M059J (cell line): ENCODE results near the gene TXNRD2. TPM values are rescaled to one million over a fixed set of nuclear protein-coding genes. Genes with fewer than 3 reads are reported as not detected.
A peak's percentile ranks its signal among the peaks of the same experiment; 100 is the strongest.

ENCODE experiments used
- DNase-seq: peaks from one replicate; pipeline ENCODE4 v3.0.0-alpha.2; 2012; ENCODE audit warnings: low read depth
- total RNA-seq: library from RNA; depleted of rRNA; stranded (reverse); fragments of >200 nt; shearing (Covaris generic); gene quantifications from 2 replicates; pipeline ENCODE4 v1.2.3, GENCODE V29; 2014; rRNA removed

TXNRD2 gene
- total RNA-seq: 20.7 and 21.8 TPM in 2 replicates

DNA sequence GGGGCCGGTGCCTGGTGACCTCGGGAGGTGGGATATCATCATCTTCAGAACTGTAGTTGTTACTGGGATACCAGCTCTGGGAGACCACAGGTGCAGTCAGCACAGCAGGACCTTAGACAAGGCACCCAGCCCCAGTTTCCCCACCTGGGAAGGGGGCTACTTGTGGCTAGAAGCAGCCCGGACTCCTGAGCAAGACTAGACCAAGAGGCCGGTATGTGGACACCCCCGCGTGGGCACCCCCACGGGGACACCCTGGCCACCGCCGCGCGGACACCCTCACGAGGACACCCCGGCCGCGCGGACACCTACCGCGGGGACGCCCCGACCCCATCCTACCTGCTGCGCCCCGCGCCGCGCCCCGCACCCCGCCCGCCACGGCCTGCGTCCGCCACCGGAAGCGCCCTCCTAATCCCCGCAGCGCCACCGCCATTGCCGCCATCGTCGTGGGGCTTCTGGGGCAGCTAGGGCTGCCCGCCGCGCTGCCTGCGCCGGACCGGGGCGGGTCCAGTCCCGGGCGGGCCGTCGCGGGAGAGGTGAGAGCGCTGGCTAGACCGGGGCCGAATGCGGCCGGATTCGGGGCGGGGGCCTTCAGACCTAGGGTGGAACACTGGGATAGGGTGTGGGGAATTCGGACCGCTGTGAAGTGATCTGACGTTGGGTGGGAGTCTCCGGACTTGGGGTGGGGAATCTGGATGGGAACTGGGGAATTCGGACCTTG lies at the start of gene TXNRD2, which contains the start of gene COMT:
Gene TXNRD2, minus strand, starts transcription at position 454 of the 718 bp plus-strand sequence. Its CDS starts 15 bp downstream, at position 439.
Gene COMT, plus strand, starts transcription at position 408 of the 718 bp plus-strand sequence. CDS start 20,755 bp downstream, outside the sequence.
- DNase-seq: peak; percentile 66

DNA sequence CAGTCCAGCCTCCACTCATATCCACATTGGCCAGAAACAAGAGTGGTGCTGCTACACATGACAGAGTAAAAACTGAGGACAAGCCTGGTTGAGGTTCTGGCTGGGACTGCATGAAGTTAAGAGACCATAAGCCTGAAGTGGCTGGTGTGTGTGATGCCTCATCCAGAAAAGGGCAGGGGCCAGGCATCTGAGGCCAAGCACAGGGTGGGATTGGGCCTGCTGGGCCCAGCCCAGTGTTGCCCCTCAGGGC lies 49.7 kb upstream of the TXNRD2 start:
- DNase-seq: no peak

DNA sequence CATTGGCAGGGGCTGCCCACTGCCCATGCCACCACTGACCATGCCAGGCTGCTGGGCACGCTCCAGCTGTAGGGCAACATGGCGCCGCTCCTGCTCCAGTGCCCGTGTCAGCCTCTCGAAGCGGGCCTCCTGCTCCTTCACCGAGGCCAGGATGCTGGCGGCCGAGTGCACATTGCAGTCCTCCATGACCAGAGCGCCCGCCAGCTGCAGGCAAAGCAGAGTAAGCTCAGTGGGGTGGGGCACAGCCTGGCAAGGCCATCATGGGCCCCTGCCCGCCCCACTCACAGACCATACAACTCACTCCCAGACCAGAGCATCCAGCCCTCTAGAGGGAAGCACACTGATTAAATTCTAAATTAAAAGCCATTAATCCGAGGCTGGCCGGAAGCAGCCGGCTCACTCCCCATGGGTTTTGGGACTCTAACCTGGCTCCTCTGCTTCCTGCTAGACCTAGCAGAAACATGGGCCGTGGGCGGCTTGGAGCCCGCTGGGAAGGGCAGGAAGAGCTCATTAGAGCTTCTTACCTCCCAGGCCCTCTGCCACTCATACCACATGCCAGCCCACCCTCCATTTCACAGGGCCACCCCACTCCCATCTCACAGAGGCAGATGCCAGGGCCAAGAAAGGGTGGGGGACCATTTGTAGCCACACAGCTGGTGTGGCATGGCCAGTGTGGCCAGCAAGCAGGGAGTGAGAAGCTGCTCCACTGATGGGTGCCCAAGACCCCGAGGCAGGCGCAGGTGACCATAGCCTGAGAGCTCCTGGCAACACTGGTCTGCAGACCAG lies 49.2 kb upstream of the TXNRD2 start:
- no peak for DNase-seq

DNA sequence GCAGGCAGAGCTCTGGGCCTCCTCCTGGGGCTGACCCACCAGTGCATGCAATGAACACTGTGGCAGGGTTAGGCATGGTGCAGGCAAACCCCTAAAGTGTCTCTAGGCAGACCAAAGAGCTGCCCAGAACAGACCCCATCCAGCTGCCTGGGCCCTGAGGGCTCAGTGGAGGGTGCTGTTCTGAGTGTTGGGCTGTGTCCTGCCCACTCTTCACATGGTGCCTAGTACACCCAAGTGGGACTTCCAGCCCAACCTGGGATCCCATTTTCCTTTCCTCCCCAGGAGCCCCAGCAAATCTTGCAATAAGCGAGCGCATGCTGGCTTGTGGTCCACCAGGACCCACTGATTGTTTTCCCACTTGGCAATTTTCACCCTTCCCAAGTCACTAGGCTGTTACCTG lies 48.6 kb upstream of the TXNRD2 start:
- no peak for DNase-seq

DNA sequence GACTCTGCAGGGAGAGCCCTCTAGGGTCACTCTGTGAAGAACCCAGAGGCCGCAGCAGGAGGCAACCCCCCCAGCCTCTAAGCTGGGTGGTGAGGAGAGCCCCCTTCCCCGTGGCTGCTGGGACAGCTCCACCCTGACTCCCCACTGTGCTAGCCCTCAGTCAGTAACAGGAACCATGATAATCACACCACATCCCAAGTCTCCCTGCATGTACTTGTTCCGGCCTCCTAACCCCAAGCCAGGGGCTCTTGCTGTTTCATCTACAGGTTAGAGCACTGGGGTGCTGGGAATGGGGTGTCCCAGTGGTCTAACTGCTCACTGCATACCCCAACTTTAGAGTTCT lies 48.1 kb upstream of the TXNRD2 start:
- DNase-seq: no peak

DNA sequence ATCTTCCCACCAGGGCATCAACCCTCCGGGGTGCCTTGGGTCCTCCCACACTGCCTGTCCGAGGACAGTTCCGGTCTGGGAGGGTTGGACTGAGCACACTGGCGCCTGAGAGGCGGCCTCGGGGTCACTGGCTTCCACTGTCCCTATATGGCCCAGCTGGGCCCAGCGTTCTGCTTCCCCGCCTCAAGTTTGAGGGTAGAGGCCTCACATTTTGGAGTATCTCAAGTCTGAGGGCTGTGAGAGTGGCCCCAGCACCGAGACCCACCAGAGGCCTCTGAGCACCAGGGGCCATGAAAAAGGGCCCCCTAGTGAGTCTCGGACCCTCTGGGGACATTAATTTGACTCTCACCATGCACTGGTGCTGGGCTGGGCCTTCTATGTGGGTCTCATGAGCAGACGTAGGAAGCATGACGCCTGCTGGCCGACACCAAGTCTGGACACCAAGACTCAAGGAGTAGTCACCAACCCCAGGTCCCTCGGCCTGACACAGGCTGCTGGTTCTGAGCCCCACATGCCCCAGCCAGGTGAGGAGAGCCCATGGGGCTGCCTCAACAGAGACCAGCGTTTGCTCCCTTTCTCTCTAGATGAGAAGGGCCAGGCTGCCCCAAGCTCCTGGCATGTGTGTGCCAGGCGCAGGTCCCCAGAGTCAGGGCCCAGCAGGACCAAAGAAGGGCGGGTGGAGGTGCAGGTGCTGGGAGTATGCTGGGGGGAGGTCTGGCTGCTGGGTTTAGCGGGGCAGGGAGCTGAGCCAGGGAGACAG lies 47.5 kb upstream of the TXNRD2 start:
- DNase-seq: no peak

DNA sequence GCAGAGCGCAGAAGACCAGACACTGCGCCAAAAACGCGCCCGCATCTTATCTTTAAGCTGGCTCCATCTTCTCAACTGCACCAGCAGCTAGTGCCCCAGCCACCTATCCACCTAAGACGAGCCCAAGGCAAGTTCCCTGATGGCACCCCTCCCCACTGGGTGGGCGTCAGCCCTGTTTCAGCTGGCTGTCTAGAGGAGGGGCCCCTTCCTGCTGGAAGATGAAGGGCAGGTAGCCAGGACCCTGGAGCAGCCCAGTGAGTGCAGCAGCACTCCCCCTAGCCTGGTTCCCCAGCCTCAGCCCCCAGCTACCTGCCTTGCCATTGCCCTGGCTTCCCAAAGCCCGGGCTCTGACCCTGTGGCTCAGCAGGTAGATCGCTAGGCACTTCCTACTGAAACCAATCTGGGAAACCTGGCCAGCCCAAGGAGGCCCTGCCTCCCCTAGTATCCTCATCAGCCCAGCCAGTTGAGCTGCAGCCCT lies 46.8 kb upstream of the TXNRD2 start:
- DNase-seq: no peak

DNA sequence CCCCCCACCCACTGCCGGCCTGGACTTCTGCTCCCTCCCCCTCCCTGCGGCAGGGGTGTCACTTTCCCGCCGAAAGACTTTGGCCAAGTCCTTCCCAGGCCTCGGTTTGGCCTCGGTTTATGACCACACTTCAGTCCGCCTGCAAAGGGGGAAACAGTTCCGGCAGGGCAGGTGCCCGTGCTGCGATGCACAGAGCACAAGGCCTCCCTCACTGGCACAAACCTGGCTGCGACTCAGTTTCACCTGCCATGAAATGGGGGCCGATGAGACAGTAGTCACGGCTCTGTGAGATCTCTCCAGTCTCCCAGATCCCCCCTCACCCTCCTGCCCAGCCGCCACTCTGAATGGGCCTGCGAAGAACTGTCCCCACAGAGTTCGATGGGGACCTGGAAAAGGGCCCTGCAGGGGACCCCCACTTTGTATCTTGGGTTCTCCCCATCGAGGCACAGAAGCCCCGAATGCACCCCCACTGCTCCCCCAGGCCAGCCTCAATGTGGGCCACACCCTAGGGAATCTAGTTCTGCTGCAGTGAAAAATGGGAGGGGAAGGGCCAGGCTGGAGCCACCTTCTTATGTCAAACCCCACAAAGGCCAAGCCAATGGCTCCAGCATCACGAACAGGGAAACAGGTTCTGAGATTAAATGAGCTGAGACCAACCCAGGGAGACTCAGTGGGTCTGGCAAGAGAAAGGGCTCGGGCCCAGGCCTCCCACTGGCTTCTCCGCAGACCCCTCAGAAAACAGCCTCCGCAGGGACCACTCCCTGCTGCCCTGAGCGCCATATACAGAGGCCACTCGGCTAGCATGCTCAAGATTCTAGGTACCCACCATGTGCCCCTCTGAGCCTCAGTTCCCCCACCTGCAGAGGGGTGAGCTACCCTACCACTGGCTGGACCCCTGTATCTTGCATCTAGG lies 46.0 kb upstream of the TXNRD2 start:
- no peak for DNase-seq

DNA sequence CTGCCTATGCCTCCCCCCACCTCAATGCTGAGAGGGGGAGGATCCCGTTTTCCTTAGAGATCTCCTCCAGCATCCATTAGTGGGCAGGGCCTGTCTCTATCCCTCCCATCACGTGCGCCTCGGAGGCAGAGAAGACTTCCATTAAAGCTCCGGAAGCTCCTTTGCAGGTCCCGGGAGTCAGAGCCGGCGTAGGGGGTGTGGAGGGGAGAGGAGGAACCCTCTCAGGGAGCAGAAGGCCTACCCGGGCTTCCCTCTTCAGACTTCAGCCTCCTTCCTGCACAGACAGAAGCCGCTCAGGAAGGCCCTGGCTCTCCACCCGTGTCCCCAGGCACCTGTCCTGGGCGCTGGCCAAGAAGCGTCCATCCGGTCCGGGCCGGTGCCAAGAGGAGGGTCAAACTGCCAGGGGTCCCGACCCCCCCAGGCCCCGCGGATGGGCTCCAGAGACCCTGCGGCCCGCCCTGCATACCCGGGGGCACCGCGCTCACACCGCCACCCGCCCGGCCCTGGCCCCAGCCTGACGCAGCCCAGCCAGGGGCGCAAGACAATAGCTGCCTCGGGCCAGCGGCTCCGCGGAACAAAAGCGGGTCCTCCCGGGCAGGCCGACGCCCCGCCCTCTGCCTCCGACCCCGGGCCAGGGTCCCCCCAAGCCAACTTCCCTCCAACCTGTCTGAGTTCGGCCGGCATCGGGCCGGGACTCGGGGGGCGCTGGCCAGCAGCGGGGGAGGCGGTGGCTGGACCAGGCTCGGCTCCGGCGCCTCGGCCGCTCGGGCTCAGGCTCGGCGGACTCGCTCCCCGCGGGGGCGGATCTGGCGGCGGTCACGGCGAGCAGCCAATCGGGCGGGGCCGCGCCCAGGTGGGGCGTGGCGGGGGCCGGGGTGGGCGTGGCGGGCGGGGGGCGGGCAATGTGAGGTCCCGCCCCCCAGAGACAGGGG lies 45.1 kb upstream of the TXNRD2 start:
- DNase-seq: peak; percentile 58

DNA sequence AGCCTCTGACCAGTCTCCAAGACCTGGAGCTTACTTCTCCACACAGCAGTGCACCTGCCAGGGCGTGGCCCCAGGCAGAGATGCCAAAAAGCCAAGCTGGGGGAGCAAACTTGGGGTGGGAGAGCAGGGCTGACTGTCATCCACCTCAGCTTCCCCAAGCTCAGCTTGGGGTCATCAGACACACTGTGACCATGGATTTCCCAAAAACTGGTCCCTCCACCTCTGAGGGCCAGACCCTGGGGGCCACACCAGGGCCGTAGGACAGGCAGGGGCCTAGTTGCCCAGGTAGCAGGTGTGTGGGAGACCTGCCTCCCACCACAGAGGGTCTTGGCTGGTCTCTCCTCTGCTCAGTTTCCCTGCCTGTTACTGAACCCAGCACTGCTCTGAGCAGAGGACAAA lies 44.4 kb upstream of the TXNRD2 start:
- no peak for DNase-seq

DNA sequence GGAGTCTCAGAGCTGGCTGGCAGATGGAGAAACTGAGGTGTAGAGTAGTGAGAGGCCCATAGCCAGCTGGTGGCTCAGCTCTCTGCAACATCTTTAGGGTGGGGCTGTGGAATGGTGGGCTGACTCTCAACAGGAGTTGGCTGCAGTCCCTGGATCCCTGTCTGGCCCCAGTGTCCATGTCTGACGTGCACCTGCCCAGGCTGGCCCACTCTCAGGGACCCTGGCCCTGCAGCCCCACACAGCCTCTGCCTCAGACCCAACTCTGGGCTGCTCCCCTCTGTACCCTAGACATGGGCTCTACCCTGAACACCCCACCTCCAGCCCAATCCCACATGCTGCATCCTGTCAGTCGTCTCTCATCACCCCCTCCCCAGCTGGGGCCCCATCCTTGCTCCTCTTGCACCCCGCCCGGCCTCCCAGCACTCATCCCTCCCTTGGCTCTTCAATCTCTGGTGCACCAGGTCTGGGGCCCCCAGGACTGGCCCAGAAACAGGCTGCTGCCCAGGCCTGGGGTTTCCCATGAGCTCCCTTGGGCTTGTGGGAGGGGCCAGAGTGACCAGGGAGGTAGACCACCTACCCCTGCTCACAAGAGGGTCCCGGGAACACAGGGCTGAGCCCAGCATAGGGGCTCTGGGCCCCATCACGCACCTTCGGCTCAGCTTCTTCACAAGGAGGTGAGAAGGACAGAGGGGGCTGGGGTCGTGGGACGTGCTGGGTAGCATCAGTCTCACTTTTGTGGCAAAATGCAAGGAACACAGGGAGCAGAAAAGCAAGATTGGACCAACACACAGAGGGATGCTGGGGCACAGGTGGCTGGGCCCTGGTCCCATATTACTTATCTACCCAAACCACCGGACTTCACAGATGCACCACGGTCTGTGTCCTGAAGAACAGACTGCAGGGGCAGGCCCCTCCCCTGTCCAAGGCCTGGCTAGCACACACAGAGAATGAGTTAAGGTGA lies 43.5 kb upstream of the TXNRD2 start:
- DNase-seq: no peak

DNA sequence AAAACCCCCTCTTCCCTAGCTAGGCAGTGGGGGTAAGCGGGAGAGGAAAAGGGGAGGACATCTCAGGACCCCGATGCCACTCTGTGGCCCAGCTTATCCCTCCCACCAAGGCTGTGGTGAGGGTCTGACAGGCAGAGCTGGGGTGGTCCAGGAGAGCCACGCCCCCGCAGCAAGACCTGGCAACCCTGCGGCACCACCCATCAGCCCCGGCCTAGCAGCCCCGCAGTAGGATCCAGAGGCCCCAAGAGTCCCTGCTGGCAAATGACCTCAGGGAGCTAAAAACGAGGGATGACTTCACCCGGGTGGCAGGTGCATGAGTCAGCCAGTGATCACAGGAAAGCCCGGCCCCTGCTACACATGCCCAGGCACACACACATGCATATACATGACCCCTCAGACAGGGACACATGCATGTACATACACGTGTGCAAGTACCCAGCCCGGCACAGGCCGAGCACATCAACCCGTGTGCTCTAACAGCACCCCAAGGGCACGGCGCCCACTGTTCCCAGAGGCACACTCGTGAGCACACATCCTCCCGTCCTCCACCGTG lies 42.7 kb upstream of the TXNRD2 start:
- DNase-seq: peak; percentile 77

DNA sequence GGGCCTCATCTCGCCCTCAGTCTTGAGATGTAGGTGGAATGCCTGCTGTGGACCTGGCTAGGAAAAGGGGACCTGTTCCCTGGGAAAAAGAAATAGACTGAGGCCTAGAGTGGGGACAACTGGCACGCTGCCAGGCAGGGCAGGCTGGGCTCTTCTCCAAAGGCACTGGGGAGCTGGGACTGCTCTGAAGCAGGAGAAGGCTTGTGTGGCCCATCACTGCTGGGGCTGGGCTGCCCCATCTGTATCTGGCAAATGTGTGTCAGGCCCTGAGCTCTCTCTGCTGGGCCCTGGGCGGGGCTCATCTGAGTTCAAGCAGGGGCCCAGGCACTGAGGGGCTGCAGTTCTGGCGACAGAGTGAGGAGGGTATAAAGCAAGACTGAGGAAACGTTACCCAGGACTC lies 42.1 kb upstream of the TXNRD2 start:
- DNase-seq: no peak

DNA sequence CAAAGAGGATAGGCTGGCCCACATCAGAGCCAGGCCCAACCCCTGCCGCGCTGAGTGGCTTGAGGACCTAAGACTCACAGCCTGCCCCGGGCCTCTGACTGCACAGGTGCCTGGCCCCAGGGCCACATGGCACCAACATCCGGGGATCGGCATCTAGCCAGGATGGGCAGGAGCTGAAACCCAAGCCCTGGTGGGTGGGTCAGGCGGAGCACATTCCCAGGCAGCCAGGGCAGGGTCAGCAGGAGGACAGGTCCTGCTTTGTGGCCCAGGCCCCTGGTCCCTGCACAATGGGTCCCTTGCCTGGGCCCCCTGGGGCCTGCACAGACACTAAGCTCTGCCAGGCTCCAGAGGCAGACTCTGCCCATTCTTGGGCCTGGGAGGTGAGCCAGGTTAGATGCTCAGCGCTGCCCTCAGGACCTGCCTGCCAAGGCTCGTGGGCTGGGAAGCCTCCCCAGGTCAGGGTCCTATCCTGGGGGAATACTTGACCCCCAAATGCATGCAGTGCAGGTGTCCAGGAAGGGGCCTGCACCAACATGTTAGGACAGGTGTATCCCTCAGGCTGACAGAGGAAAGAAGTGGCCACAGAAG lies 41.5 kb upstream of the TXNRD2 start:
- no peak for DNase-seq

DNA sequence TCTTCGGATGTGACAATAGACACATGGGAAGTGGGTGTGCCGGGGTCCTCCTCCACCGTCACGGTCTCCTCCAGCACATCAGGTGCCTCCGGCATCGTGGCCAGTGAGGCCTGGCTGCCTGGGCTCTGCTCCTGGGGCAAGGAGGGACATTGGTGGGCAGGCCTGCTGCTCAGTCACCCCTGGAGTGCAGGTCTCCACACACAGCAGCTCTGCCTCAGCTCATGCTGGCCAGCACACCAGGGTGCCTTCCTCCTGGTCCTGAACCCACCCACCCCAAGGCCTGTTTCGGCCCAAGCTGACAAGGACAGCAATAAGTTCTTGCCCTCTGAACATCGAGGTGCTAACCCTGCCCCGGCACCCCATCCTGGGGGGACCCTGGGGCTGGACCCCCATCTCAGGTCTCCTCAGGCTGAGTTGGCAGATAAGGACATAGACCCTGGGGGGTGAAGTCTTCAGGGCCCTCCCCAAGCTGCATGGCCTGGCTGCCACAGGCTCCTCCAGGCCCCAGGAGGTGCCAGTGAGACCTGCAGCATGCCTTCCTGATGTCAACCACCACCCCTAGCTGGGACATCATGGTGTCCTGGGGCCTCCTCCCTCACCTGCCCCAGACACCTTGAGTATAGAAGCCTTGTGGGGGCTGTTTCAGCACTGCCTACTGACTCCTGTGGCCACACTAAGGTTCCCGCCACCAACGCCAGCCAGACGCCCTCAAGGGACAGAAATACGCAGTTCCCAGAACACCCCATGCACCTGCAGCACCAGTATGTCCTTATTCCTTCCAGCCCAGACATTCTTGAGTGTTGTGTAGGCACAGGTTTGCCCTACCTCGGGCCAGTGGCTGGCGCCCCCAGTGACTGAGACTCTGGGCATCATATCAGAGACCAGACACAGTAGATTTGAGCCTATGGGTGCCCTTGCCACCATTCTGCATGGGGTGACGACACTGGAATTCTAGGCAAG lies 40.6 kb upstream of the TXNRD2 start:
- DNase-seq: no peak

DNA sequence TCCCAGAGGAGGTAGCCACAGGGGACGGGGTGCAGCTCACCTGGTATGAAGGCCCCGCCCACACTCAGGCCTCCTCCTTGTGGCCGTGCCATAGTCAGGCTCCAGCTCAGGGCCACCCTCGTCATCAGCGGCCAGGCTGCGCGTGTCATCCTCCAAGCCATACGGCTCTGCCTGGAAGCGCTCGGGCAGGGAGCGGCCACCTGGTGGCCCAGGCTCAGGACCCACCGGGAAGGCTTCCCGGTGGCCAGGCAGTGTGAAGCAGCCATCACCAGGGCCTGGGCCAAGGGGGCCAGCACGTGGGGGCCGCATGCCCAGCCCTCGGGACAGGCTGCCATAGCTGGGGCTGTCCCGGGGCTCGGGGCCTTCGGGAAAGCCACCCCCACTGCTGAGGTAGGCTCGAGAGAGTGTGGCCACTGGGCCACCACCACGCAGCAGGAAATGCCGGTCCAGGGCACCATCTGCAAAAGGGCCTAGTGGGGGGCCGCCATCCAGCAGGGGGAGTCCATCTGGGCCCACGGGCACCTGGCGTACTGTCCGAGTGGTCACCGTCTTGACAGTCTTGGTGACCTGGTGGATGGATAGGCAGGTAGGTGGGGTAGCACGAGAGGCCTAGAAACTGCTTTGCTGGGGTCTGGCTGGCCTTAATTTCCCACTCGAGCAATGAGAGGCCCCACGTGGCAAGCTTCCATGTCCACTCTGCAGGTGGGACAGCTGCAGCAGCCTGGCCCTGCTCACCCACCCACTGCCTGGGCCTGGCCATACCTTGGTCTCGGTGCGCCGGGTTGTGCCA lies 39.7 kb upstream of the TXNRD2 start:
- DNase-seq: no peak

DNA sequence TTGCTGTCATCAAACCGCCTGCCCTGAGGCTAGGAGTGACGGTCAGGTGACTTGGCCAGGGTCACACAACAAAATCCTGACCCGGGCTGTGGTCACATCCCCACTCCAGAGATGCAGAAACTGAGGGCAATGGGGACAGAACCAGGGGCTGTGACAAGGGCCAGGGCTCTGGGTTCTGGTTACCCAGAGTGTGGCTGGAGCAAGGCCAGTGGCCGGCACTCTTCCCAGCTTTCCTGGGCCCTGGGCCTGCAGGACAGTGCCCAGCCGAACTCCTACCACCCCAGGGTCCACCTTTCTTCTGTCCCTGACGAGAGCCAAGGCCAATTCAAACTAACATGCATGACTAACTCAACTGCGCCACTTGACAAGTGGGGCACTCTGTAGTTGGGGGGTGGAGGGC lies 39.1 kb upstream of the TXNRD2 start:
- DNase-seq: no peak
